H1 (cell line): ENCODE results near the gene ZNF670. TPM values are rescaled to one million over a fixed set of nuclear protein-coding genes. Genes with fewer than 3 reads are reported as not detected.

ENCODE experiments used
- CTCF ChIA-PET: fragments of 300-600 bp; sonication (Branson Sonifier 250); formaldehyde crosslinking; loops from one replicate; lab custom pipeline; 2021; ENCODE audit not compliant: partially characterized antibody; lab: Charles Lee
- POLR2A ChIA-PET: fragments of 300-600 bp; sonication (Branson Sonifier 250); formaldehyde crosslinking; loops from one replicate; lab custom pipeline; 2021; ENCODE audit warnings: inconsistent platforms; ENCODE audit not compliant: partially characterized antibody; lab: Charles Lee
- DNase-seq, 2 experiments: peaks; one replicate each; pipeline versions ENCODE4 v3.0.0 to v3.0.0-alpha.2; 2010 to 2022; ENCODE audit warnings: low spot score in 2 of 2, low read depth in 1 of 2, mixed read lengths in 1 of 2
- FAIRE-seq: peaks from 2 replicates; lab custom pipeline; 2011; peaks lifted over from hg19 to GRCh38; lab: Jason Lieb, UNC
- H2AFZ ChIP-seq: 2 replicates; pipeline ENCODE4 v1.8.1; 2012; ENCODE audit warnings: low read length, inconsistent platforms
- H2AK5ac ChIP-seq: 2 replicates; pipeline ENCODE4 v1.6.1; 2013; ENCODE audit warnings: low read depth, low read length
- H2BK120ac ChIP-seq: replicated peaks from 2 replicates; pipeline ENCODE3; 2013; ENCODE audit warnings: low read depth, low read length, inconsistent platforms
- H2BK12ac ChIP-seq: 2 replicates; pipeline ENCODE4 v1.6.1; 2013; ENCODE audit warnings: low read depth, low read length
- H2BK15ac ChIP-seq: 2 replicates; pipeline ENCODE4 v1.6.1; 2013; ENCODE audit warnings: low read length
- H2BK20ac ChIP-seq: 2 replicates; pipeline ENCODE4 v1.6.1; 2013; ENCODE audit warnings: low read length
- H2BK5ac ChIP-seq: 2 replicates; pipeline ENCODE4 v1.6.1; 2013; ENCODE audit warnings: low read depth, low read length
- H3K14ac ChIP-seq: 2 replicates; pipeline ENCODE4 v1.6.1; 2013; ENCODE audit warnings: inconsistent platforms; ENCODE audit not compliant: insufficient read length
- H3K18ac ChIP-seq: 2 replicates; pipeline ENCODE4 v1.6.1; 2013; ENCODE audit warnings: low read length; ENCODE audit errors: extremely low read depth
- H3K23ac ChIP-seq: 2 replicates; pipeline ENCODE4 v1.6.1; 2013; ENCODE audit warnings: inconsistent platforms; ENCODE audit not compliant: insufficient read length
- H3K23me2 ChIP-seq: 2 replicates; pipeline ENCODE4 v1.6.1; 2013; ENCODE audit warnings: low read depth, low read length
- H3K27ac ChIP-seq: 2 replicates; pipeline ENCODE4 v1.6.1; 2011; ENCODE audit warnings: low read depth, low read length, inconsistent platforms
- H3K27me3 ChIP-seq, 4 experiments: replicated peaks in 1 of 4; 1 replicate in 1 of 4; 2 replicates in 3 of 4; pipeline versions ENCODE4 v1.6.1 to v1.8.1; 2011 to 2013; ENCODE audit warnings: low read length in 3 of 4, mild to moderate bottlenecking in 3 of 4, inconsistent platforms in 2 of 4, mixed read lengths in 2 of 4, moderate library complexity in 1 of 4; ENCODE audit not compliant: control insufficient read depth in 3 of 4, insufficient read depth in 3 of 4; ENCODE audit errors: extremely low read depth in 1 of 4
- H3K36me3 ChIP-seq, 4 experiments: 2 replicates each; pipeline versions ENCODE4 v1.6.1 to v1.8.1; 2011 to 2013; ENCODE audit warnings: mild to moderate bottlenecking in 4 of 4, low read length in 3 of 4, moderate library complexity in 2 of 4, control low read depth in 1 of 4, inconsistent platforms in 1 of 4; ENCODE audit not compliant: insufficient read depth in 4 of 4, control insufficient read depth in 2 of 4
- H3K4ac ChIP-seq: replicated peaks from 2 replicates; pipeline ENCODE3; 2013; ENCODE audit warnings: low read length, low read depth, mixed read lengths, inconsistent platforms; ENCODE audit not compliant: insufficient read length
- H3K4me1 ChIP-seq, 4 experiments: replicated peaks in 1 of 4; 1 replicate in 1 of 4; 2 replicates in 3 of 4; pipeline versions ENCODE4 v1.6.1 to v1.8.1; 2011 to 2013; ENCODE audit warnings: low read length in 3 of 4, inconsistent platforms in 2 of 4, mixed read lengths in 1 of 4; ENCODE audit not compliant: insufficient read depth in 4 of 4, control insufficient read depth in 3 of 4
- H3K4me2 ChIP-seq, 2 experiments: 2 replicates each; pipeline versions ENCODE4 v1.6.1 to v1.8.1; 2011 to 2013; ENCODE audit warnings: low read depth in 2 of 2, low read length in 2 of 2, control low read depth in 1 of 2, inconsistent platforms in 1 of 2, mild to moderate bottlenecking in 1 of 2; ENCODE audit not compliant: insufficient read depth in 1 of 2
- H3K4me3 ChIP-seq, 4 experiments: fragments of 200-600, 300-600 bp in 1 of 4; sonication (generic), shearing (Covaris generic), sonication (Bioruptor Twin) in 1 of 4; 2 replicates each; pipeline versions ENCODE4 v1.5.1 to v1.8.1; 2011 to 2016; ENCODE audit warnings: low read length in 4 of 4, low read depth in 3 of 4, control low read depth in 2 of 4, inconsistent platforms in 2 of 4, mild to moderate bottlenecking in 2 of 4, mixed read lengths in 1 of 4, moderate library complexity in 1 of 4; ENCODE audit not compliant: insufficient read depth in 2 of 4; ENCODE audit errors: extremely low read depth in 1 of 4
- H3K56ac ChIP-seq: replicated peaks from 2 replicates; pipeline ENCODE3; 2013; ENCODE audit warnings: low read depth, mild to moderate bottlenecking, mixed read lengths, low read length, inconsistent platforms; ENCODE audit not compliant: insufficient read length
- H3K79me1 ChIP-seq: 2 replicates; pipeline ENCODE4 v1.6.1; 2013; ENCODE audit warnings: low read depth, low read length, control low read depth
- H3K79me2 ChIP-seq, 2 experiments: 2 replicates each; pipeline versions ENCODE4 v1.6.1 to v1.8.1; 2012 to 2013; ENCODE audit warnings: low read length in 2 of 2, mild to moderate bottlenecking in 2 of 2, inconsistent platforms in 1 of 2; ENCODE audit not compliant: insufficient read depth in 2 of 2, control insufficient read depth in 1 of 2
- H3K9ac ChIP-seq, 4 experiments: replicated peaks in 1 of 4; 1 replicate in 1 of 4; 2 replicates in 3 of 4; pipeline versions ENCODE4 v1.6.1 to v1.8.1; 2011 to 2013; ENCODE audit warnings: low read depth in 3 of 4, low read length in 3 of 4, control low read depth in 2 of 4, mild to moderate bottlenecking in 2 of 4, moderate library complexity in 2 of 4, inconsistent platforms in 1 of 4; ENCODE audit errors: extremely low read depth in 1 of 4
- H3K9me3 ChIP-seq, 2 experiments: 2 replicates each; pipeline versions ENCODE4 v1.6.1 to v1.8.1; 2012 to 2013; ENCODE audit warnings: mild to moderate bottlenecking in 2 of 2, moderate library complexity in 2 of 2, control low read depth in 1 of 2, inconsistent platforms in 1 of 2, low read depth in 1 of 2, low read length in 1 of 2, mixed read lengths in 1 of 2; ENCODE audit not compliant: insufficient read depth in 2 of 2
- H4K20me1 ChIP-seq, 2 experiments: replicated peaks in 1 of 2; 2 replicates each; pipeline versions ENCODE3 to v1.8.1; 2011 to 2013; ENCODE audit warnings: inconsistent platforms in 2 of 2, low read length in 2 of 2, mild to moderate bottlenecking in 1 of 2; ENCODE audit not compliant: insufficient read depth in 2 of 2, control insufficient read depth in 1 of 2
- H4K5ac ChIP-seq: 2 replicates; pipeline ENCODE4 v1.6.1; 2013; ENCODE audit warnings: low read length, low read depth, mixed read lengths, inconsistent platforms; ENCODE audit not compliant: insufficient read length
- H4K8ac ChIP-seq: 2 replicates; pipeline ENCODE4 v1.8.0; 2013; ENCODE audit warnings: mild to moderate bottlenecking, moderate library complexity, low read length, inconsistent platforms; ENCODE audit not compliant: insufficient read depth; ENCODE audit errors: extremely low read depth
- H4K91ac ChIP-seq: replicated peaks from 2 replicates; pipeline ENCODE3; 2013; ENCODE audit warnings: low read length, mixed read lengths, inconsistent platforms; ENCODE audit not compliant: insufficient read length
- BCL11A ChIP-seq, 2 experiments: IDR thresholded peaks; one replicate each; pipeline ENCODE4 v1.6.1; 2011; ENCODE audit warnings: low read depth in 2 of 2, low read length in 2 of 2, mild to moderate bottlenecking in 2 of 2
- HDAC6 ChIP-seq: IDR thresholded peaks from one replicate; pipeline ENCODE4 v1.7.1; 2012; ENCODE audit warnings: low read depth, mild to moderate bottlenecking, inconsistent platforms, low read length, moderate library complexity
- SP1 ChIP-seq: IDR thresholded peaks from 2 replicates; pipeline ENCODE4 v1.6.1; 2011; ENCODE audit warnings: low read depth, low read length
- WGBS, 2 experiments: shearing (Covaris generic) in 1 of 2; methylation state at CpG; one replicate each; pipeline versions ENCODE4 v1.1.6 to v1.1.7; 2013 to 2015; ENCODE audit warnings: low lambda C conversion rate in 2 of 2, mixed read lengths in 2 of 2, inconsistent platforms in 1 of 2, low coverage in 1 of 2, missing lambda C conversion rate in 1 of 2; ENCODE audit not compliant: insufficient replicate concordance in 2 of 2, insufficient coverage in 1 of 2, insufficient read length in 1 of 2; ENCODE audit errors: extremely low coverage in 1 of 2, missing lambda C conversion rate in 1 of 2; 5-methylcytosine and 5-hydroxymethylcytosine counted together
- polyA plus RNA-seq, 7 experiments: library from polyadenylated mRNA; depleted of rRNA in 3 of 7; stranded (reverse) in 5 of 7; unstranded in 2 of 7; fragments of >200 nt in 5 of 7; fragments of 200-250 nt in 2 of 7; gene quantifications; 1 replicate in 5 of 7; 2 replicates in 1 of 7; 4 replicates in 1 of 7; pipeline versions ENCODE4 v1.2.1 to v1.2.3, GENCODE V29; 2011 to 2013; ENCODE audit warnings: missing spikeins in 2 of 7, mixed read lengths in 2 of 7
- total RNA-seq: library from RNA; stranded (reverse); fragmentation: NEBNext Ultra II Directional; extraction: Animal tissue kit (Norgen Biotek cat#: 25700); gene quantifications from 2 replicates; pipeline ENCODE4 v1.2.1, GENCODE V29; 2021
- TF ChIP-seq, protein P1 (sequence below): IDR thresholded peaks from 2 replicates; pipeline ENCODE4 v1.6.1; 2011; ENCODE audit warnings: low read length, improper control_type of control experiment

The ZNF670 gene
- total and polyA plus RNA-seq, 2 of the 8 experiments (the other 6 are each of a cell fraction or from before 2014, with no cell fraction given), result 2.8 to 15.4 TPM

DNA sequence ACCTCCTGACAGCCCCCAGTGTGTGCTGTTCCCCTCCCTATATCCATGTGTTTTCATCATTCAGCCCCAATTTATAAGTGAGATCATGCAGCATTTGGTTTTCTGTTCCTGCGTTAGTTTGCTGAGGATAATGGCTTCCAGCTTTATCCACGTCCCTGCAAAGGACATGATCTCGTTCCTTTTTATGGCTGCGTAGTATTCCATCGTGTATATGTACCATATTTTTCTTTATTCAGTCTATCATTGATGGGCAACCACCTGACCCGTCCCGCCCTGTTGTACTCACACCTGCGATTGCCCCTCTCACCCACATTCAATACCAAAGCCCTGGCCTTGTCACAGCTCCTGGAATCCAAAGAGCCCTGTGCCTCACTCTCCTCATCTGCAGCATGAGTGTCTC, 6.2 kb upstream of the ZNF670 start:
- Histone ChIP-seq H3K56ac (no peak overlapping the region), H3K27me3 (no peaks in the 10 kb centered on the region), H3K27ac (no peak overlapping the region), H3K79me1 (no peaks in the 10 kb centered on the region), H3K9me3 (no peaks in the 10 kb centered on the region), H2BK12ac (no peak overlapping the region), H4K20me1 (no peaks in the 10 kb centered on the region), H3K23me2 (no peaks in the 10 kb centered on the region), H3K14ac (no peak overlapping the region), H2BK120ac (no peak overlapping the region), H3K23ac (no peak overlapping the region), H2BK20ac (no peak overlapping the region), H4K91ac (no peak overlapping the region), H3K4me2 (no peak overlapping the region), H3K79me2 (no peaks in the 10 kb centered on the region), H2AFZ (no peak overlapping the region), H2AK5ac (no peak overlapping the region), H3K9ac (no peak overlapping the region), H2BK15ac (no peak overlapping the region), H3K36me3 (no peaks in the 10 kb centered on the region), H2BK5ac (no peak overlapping the region), H3K18ac (no peak overlapping the region), H3K4me1 (no peaks in the 10 kb centered on the region; a peak in 1 of 7 replicates), H3K4ac (no peak overlapping the region), H3K4me3 (no peak overlapping the region), H4K5ac (no peak overlapping the region), H4K8ac (no peak overlapping the region)
- FAIRE-seq (no peak), DNase-seq (no peak)
- ChIA-PET POLR2A (no interaction called here), CTCF (no interaction called here)
- TF ChIP-seq, protein P1, sequence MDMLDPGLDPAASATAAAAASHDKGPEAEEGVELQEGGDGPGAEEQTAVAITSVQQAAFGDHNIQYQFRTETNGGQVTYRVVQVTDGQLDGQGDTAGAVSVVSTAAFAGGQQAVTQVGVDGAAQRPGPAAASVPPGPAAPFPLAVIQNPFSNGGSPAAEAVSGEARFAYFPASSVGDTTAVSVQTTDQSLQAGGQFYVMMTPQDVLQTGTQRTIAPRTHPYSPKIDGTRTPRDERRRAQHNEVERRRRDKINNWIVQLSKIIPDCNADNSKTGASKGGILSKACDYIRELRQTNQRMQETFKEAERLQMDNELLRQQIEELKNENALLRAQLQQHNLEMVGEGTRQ, result no peak
- TF ChIP-seq BCL11A (IDR thresholded peaks at IDR 0.05; ENCODE audit: low read depth in 2 of 2, low read length in 2 of 2) (no peak), HDAC6 (no peak), SP1 (no peak)
- WGBS, 2 experiments, result 95% methylated on average over 8 of the region's 8 CpGs; no CpG with 5 or more reads in 1 of the 2 experiments
